ENCODE measurements around the gene OCRL.

The OCRL gene

DNA sequence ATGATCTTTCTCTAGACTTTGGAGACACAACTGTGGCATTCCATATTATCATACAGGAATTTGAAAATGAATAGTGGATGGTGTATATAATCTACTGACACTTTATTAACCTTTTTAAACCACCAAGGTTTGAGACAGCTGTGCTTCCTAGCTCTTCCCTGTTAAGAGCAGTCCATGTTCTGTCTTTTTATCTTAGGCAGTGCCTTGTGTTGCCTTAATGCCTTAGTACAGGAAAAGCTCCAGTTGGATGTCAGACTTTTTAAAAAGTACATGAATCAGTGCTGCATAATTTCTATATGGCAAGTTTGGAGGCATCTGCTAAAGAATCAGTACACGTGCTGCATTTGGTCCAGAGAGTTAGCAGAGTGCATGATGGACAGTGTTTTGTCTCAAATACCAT lies 45.1 kb downstream of the OCRL start:
- DNase-seq (ENCODE audit: low spot score): no peak

DNA sequence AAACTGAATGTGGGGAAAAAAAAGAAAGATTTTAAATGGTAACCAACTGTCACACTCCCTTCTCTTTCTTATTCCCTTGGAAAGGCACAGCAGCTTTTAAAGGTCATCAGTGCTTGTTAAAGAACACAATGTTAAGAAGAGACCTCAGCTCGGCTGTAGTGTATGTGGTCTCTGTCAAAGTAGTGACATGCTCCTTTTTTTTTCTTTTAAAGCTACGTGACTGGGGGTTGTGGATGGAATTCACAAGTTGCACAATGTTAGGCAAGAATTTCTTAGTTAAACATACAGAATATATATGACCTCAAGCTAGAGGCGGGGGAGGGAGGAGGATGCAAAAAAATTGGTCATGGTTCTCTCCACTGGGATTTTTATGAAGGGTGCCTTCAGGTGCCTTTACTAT lies 45.6 kb downstream of the OCRL start:
- DNase-seq (ENCODE audit: low spot score): no peak

DNA sequence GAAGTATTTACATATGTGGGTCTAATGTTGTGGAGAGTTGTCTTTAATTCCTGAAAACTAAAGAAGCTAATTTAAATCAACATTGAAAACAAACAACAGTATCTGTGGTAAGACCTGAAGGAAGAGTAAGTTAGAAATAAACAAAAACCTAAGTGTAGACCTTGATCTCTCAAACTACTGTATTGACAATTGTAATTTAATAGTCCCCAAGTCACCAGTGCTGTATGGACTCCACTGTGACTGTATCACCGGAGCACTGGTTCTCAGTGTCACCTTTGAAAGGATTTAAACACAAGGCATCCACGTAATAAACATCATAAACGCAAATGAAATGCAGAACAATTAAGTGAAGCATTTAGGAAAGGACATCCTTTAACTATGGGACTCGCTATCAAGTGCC lies 46.4 kb downstream of the OCRL start:
- no peak for DNase-seq (ENCODE audit: low spot score)

DNA sequence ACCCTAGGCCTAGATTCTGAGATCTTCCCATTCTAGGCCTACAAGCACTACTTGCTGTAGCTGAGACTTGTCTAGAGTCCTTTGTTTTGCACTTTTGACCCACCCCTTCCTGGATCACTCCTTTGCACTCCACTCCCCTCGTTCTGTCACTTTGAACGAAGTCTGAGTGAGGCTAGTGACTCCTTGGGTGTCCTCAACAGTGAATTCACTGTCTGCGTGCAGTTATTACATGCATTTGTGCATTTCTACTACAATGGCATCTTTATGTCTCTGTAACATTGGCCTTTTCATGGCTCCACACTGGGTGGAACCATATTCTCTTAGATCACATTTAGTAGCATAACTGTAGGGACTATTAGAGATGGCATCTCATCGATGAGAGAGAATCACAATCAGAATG lies 50.5 kb downstream of the OCRL start:
- DNase-seq (ENCODE audit: low spot score): no peak

DNA sequence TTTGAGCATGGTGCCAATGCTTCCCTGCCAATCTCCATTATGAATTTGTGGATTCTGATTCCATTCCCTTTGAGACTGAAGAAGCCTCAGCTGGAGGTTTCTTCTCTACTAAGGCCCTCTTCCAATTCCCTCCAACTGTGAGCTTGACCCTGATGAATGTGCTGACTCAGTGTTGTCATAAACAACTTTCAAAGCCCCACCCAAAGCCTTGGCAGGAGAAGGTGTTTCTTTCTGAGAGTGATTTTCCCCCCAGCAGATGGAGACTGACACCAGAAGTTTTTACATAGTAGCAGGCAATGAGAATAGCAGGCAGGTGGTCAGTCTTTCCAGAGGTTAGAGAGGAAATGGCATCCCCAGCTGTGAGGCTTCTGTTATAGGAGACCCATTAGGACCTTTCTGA lies 53.1 kb downstream of the OCRL start:
- DNase-seq (ENCODE audit: low spot score): no peak

DNA sequence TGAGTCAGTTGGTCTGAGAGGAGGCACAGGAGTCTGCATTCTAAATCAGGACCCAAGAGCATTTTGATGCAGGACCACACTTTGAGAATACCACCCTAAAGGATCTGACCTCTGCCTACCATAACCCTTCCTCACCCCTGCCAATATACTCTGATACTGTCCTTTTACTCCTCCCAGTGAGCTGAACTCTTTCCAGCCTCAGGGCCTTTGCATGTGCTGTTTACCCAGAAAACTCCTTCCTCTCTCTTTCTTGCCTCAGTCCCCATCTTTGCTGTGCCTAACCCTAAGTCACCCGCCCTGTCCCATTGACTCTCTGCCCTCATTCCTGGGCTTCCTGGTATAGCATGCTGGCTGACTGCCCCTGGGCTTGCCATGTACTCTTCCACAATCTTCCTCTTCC lies 54.7 kb downstream of the OCRL start:
- DNase-seq (ENCODE audit: low spot score): no peak

DNA sequence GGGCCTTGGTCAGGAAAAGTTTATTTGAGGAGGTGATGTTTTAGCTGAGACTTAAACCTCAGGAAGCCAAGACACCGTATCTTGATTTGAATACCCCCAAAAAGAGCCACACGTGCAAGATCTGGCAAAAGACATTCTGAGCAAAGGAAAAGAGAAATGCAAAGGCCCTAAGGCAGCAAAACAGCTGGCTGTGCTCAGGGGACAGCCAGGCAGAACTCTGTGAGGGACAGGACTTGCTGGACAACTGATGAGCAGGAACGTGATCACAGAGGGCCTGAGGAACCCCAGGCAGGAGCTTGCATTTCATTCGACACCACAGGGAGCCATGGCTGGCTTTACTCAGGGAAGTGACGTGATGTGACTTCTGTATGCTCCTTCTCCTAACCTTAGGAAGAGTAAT lies 56.0 kb downstream of the OCRL start:
- DNase-seq (ENCODE audit: low spot score): no peak

DNA sequence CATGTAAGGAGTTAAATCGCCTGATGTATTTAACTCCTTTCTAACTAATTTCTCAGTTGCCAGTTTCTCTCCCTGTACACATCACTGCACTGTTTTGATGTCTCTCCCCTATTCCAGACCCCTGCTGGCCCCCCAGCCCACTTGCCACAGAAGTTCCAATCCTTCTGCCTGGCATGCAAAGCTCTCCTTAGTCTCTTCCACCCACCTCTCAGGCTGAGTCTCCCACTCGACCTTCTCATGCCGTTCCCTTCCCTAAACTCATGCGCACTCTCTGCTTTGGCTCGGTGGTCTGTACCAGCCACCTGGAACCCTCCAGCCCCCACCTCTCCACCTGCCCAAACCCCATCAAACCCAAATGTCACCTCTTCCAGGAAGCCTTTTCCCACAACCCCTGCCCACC lies 57.8 kb downstream of the OCRL start:
- no peak for DNase-seq (ENCODE audit: low spot score)

DNA sequence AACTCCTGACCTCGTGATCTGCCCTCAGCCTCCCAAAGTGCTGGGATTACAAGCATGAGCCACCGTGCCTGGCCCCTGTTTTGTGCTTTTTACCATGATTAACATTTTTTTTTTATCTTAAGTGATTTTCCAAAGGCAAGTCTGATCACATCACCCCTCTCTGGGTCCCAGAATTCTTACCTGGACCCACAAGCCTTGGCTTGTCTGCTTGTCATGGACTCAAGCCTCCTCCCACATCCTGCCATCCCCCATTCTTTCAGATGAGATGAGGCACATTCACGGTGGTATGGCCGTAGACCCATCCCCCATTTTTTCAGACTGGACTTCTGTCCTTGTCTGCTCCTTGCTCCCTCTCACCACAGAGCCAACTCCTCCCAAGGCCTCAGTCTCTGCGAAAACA lies 59.4 kb downstream of the OCRL start:
- no peak for DNase-seq (ENCODE audit: low spot score)

DNA sequence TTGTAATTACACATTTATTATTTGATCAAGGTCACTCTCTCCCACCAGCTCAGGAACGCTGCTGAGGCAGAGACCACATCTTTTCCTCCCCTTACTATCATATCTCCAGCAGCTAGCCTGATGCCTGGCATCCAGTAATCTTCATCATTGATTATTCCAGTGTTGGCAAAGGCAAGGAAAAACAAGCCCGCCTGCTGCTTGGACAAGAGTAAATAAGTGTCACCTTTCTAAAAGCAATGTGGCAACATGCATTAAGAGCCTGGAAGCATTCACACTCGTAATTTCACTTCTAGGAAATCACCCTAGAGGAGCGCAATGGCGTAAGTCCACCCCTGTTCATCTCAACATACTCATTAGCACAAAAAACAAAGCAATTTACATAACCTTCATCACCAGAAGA lies 59.9 kb downstream of the OCRL start:
- no peak for DNase-seq (ENCODE audit: low spot score)

DNA sequence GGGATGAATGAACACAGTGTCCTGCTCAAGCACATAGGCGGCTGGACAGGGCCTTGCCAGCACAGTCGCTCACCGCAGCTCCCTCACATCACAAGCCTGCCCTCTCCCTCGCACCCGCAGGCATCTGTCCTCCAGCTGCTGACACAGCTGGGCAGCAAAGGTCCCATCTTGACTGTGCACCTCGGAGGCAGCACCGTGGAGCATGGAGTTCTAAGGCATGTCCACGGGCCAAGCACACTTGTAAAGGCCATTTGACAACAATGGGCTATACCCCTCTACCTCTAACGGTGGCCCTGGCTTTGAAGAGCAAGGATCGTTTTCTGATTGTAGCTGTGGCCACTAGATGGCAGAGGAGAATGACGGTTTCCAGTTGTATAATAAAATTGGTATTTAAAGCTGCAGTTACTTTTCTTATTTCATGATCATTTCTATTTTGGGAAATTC lies 60.9 kb downstream of the OCRL start:
- peak; percentile 41 for DNase-seq (ENCODE audit: low spot score)

DNA sequence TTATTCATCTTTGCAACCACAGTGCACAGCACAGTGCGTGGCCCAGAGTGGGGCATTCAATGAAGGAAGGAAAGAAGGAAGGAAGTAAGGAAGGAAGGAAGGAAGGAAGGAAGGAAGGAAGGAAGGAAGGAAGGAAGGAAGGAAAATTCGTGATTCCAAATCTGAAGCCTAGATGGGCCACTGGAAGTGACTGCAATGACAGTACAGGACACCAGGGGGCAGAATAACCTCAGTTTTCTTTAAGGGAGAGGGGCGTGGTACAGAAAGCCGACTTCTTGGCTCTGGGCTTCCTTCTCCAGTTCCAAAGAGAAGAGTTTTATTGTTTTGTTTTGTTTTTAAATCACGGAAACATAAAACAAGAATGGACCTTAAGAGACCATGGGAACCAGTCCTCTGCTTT lies 66.9 kb downstream of the OCRL start:
- DNase-seq (ENCODE audit: low spot score): peak; percentile 59

DNA sequence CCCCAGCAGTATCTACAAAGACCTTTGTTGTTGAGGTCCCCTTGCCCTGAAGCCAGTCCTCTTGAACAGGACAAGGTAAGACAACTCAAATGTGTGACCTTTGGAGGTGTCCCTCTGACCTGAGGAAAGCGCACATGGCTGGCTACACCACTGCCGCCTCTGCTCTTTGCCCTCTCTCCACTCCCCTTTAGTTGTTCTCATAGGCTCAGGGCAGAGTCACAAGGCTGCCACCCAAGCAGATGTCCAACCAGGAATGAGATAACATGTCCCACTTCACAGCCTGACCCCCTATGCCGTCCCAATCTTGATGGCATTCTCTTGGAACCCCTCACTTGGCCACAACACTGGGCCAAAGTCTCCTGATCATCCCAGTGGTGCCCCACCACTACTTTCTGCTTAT lies 68.4 kb downstream of the OCRL start:
- DNase-seq (ENCODE audit: low spot score): no peak

DNA sequence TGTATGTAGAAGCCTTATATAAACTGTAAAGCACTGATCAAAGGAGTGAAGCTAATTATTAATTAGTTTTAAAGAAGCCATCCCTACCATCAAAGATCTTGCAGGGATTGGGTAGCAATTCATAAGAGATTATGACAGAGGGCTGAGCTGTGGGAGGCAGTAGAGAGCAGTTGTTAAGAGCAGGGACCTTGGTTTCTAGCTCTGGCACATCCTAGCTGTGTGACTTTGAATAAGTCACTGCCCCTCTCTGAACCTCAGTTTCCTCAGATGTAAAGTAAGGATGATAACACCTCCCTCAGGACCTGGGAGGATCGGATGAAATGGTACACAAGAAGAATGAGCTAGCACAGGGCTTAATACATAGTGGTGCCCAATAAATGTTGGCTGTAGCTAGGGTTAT lies 69.3 kb downstream of the OCRL start:
- DNase-seq (ENCODE audit: low spot score): no peak

DNA sequence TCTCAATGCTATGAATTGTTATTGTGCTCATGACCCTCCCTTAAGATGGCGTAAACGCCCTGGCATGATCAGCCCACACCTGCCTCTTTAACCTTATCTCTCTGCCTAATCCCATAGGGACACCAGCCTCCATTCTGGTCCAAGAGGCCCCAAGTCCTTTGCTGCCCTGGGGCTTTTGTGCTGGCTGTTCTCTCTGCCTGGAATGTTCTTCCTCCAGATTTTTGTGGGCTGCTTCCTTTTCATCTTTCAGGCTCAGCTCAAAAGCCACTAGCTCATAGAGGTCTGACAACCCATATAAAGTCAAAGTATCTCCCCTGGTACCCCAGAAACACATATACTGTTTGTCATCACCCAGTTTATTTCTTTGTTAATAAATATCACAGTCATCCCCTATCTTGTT lies 72.3 kb downstream of the OCRL start:
- no peak for DNase-seq (ENCODE audit: low spot score)

DNA sequence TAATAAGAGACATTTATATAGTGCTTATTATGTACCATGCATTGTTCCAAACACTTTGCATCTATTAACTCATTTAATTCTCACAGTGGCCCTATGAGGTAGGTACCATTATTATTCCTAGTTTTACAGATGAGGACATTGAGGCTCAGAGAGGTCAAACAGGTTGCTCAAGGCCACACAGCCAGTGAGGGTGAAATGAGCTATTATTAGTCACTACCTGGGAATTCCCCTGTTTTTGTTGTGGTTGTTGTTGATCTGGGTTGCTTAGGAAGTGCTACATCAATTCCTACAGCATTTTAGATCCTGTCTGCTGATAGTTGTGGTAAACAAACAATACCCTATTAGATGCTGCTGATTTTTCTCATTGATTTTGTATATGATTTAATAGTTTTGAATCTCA lies 73.5 kb downstream of the OCRL start:
- DNase-seq (ENCODE audit: low spot score): no peak

DNA sequence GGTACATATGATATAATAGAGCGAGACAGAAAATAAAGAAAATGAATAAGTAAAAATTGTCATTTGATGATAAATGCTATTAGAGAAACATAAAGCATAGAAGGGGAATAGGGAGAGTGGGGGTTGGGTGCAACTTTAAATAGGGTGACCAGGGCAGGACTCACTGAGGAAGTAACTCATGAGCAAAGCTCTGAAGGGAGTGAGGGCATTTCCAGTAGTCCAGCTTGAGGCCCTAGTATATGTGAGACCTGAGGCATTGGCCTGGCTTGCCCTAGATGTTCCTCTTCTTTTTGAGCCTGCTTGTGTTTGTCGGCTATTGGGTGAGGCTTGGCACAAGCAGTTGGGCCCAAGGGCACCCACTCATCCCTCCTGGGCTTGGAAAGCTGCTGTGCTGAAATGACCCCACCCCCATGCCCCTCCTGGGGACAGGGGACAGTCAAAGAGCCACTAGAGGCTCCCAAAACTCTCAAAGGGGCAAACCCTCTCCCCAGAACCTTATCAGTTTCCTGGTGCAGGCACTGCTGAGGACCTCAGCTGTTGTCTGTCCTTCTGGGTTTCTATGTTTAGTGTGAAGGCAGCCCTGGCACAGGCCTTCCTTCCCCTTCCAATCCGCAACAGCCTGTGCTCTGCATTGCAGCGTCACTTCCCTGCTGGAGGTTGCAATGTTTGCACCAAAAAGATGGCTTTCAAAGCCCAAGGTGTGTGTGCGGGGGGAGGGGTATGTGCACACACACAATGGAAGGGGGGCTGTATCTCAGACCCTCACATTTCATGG lies 74.6 kb downstream of the OCRL start:
- DNase-seq (ENCODE audit: low spot score): no peak

DNA sequence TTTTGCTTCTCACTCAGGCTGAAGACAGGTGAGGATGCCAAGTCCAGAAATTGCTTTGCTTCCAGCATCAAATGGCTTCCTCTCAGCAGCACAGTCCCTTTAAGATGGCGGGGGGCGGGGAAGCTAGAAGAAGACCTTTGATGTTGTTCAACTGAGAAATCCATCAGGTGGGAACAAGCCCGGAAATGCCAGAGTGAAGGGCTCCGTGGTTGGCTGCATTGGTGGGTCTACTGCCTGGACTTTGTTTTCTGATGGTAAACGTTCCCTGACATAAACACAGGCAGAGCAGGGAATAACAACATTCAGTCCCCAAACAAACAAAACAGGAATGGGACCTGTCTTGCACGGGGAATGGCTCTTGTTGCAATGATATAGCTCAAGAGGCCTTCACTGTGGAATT lies 77.4 kb downstream of the OCRL start:
- no peak for DNase-seq (ENCODE audit: low spot score)

DNA sequence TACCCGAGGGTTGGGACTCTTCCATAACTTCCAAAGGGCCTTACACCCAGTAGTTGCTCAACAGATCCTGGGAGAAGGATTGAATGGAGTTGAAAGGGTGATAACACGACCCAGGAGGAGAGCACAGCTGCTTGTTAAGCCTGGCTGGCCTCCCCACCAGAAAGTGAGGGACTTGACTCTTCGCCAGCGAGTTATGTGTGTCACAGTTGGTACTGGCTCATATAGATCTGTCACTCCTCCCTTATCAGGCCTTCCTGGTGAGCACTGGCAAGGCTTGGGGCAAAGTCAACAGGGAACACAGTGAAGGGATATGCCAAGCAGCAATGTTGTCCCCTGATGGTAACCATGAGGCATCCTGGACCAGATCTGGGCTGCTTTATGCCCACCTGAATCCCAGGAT lies 78.9 kb downstream of the OCRL start:
- DNase-seq (ENCODE audit: low spot score): no peak

DNA sequence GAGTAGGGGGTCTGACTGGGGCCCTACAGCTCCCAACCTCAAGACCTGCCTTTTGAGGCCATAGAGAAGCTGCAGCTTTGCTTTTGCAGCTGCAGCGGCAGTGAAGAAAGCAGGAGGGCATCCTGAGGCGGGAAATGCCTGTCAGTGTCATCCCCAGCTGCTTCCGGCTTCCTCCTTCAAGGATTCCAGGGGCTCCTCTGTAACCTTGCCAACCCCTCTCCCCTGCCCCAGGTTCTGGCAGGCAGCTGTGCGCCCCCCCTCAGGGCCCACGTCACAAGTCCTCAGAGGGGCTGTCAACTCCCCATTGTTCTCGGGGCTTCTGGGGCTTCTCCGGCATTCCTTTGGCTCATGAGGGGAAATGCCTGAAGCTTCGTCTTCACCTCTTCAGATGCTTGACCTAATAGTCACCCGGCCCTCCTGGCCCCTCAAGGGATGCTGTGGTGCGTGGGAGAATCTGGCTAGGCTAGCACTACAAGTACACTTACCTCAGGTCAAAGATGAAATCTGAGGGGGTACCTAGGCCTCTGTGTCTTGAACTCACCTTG lies 82.8 kb downstream of the OCRL start:
- DNase-seq (ENCODE audit: low spot score): peak; percentile 78

DNA sequence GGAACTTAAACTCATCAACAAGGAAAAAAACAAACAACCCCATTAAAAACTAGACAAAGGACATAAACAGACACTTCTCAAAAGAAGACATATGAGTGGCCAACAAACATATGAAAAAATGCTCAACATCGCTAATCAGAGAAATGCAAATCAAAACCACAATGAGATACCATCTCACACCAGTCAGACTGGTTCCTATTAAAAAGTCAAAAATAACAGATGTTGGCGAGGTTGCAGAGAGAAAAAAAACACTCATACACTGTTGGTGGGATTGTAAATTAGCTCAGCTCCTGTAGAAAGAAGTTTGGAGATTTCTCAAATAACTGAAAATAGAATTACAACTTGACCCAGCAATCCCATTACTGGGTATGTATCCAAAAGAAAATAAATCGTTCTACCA lies 86.0 kb downstream of the OCRL start:
- no peak for DNase-seq (ENCODE audit: low spot score)

DNA sequence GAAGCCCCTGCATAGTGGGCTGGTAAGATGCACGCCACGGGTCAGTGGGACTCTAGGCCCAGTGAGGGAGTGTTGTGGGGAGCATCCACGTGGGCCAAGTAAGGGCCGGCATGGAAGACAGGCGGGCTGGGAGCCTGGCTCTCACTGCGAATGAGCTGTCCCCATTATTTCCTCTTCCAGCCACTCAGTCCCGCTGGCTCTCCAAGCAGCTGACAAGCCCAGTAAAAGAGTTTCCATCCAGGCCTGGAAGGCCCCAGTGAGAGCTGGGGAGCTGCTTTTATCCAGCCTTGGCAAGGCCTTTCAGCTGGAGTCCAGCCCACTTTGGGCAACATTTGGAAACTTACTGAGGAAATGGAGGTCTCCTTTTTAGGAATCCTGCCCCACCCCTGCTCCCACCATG lies 89.8 kb downstream of the OCRL start:
- DNase-seq (ENCODE audit: low spot score): no peak

DNA sequence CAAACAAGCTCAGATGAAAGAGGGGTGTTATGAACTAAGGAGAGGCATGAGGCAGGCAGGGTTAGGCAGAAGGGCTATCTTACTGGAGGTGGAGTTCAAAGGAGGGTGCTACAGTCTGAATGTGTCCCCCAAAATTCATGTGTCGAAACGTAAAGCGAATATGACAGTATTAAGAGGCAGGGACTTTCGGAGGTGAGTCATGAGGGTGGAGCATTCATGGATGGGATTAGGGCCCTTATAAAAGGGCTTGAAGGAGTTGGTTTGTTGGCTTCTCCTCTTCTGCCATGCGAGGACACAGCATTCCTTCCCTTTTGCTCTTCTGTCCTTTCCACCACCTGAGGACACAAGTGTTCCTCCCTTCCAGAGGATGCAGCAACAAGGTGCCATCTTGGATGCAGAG lies 91.8 kb downstream of the OCRL start:
- no peak for DNase-seq (ENCODE audit: low spot score)

DNA sequence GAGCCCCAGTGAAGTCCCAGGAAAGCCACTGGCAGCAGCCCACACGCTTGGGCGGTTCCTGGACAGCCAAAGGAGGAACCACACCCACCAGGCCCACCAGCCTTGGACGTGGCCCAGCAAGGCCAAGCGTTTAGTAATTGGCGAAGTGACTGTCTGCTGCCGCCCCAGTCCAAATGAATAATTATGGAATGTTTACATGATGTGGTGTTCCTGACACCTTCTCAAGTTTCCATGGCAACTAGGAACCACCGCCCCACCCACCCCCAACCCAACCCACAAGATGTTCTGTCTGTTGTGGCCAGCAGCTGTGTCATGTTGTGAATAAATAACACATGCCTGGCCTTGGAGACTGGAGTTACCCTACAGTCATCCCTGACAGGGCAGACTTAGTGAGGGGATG lies 92.4 kb downstream of the OCRL start:
- DNase-seq (ENCODE audit: low spot score): no peak
